ENCODE measurements around the gene TCP11L1. TPM values are rescaled to one million over a fixed set of nuclear protein-coding genes. Genes with fewer than 3 reads are reported as not detected.

Gene TCP11L1
- total and polyA plus RNA-seq, 4 donors = 3.1 to 19.8 (median 8.5) TPM

- H3K9ac ChIP-seq (ENCODE audit: insufficient read depth in 1 of 2, low read length in 2 of 2) = no peak overlapping the region
- DNase-seq = no peak
- no peak for TF ChIP-seq CTCF (IDR thresholded peaks at IDR 0.05; ENCODE audit: control extremely low read depth, extremely low read depth)
- H3K4me1 ChIP-seq (ENCODE audit: control insufficient read depth in 5 of 5, insufficient read depth in 5 of 5, low read length in 5 of 5) = no peaks in the 10 kb centered on the region
- no peaks in the 10 kb centered on the region for H3K27me3 ChIP-seq (ENCODE audit: control insufficient read depth in 3 of 3, insufficient read depth in 3 of 3, low read length in 2 of 3)
- no peak for ATAC-seq (ENCODE audit: insufficient read depth, low FRiP score)
- 66 to 75% methylated on average over 2 of the region's 2 CpGs for WGBS, 2 donors
- H3K27ac ChIP-seq (ENCODE audit: low read depth in 1 of 2, low read length in 1 of 2) = no peak overlapping the region
- no peaks in the 10 kb centered on the region for H3K36me3 ChIP-seq (ENCODE audit: control insufficient read depth in 4 of 4, insufficient read depth in 4 of 4, low read length in 4 of 4)
- no peaks in the 10 kb centered on the region for H3K9me3 ChIP-seq (ENCODE audit: control insufficient read depth in 4 of 4, insufficient read depth in 3 of 4, low read length in 3 of 4)
- no peak overlapping the region for H3K4me3 ChIP-seq
These were observed 34.2 kb upstream of the TCP11L1 start for GRCh38 chr11:33005175-33005574.

GRCh38 chr11:33006010-33006409 is 33.4 kb upstream of the TCP11L1 start:
- Histone ChIP-seq H3K27me3 (ENCODE audit: control insufficient read depth in 3 of 3, insufficient read depth in 3 of 3, low read length in 2 of 3) (no peaks in the 10 kb centered on the region), H3K27ac (ENCODE audit: low read depth in 1 of 2, low read length in 1 of 2) (no peak overlapping the region), H3K4me3 (no peak overlapping the region), H3K9ac (ENCODE audit: insufficient read depth in 1 of 2, low read length in 2 of 2) (no peak overlapping the region), H3K36me3 (ENCODE audit: control insufficient read depth in 4 of 4, insufficient read depth in 4 of 4, low read length in 4 of 4) (no peaks in the 10 kb centered on the region), H3K9me3 (ENCODE audit: control insufficient read depth in 4 of 4, insufficient read depth in 3 of 4, low read length in 3 of 4) (no peaks in the 10 kb centered on the region), H3K4me1 (ENCODE audit: control insufficient read depth in 5 of 5, insufficient read depth in 5 of 5, low read length in 5 of 5) (no peaks in the 10 kb centered on the region)
- DNase-seq = no peak
- ATAC-seq (ENCODE audit: insufficient read depth, low FRiP score) = no peak
- TF ChIP-seq CTCF (IDR thresholded peaks at IDR 0.05; ENCODE audit: control extremely low read depth, extremely low read depth) = no peak

GRCh38 chr11:33013755-33014154 is 25.6 kb upstream of the TCP11L1 start:
- WGBS, 2 donors = 51 to 69% methylated on average over 1 of the region's 1 CpG
- Histone ChIP-seq H3K27me3 (ENCODE audit: control insufficient read depth in 3 of 3, insufficient read depth in 3 of 3, low read length in 2 of 3) (no peaks in the 10 kb centered on the region), H3K4me3 (no peak overlapping the region), H3K27ac (ENCODE audit: low read depth in 1 of 2, low read length in 1 of 2) (no peak overlapping the region), H3K36me3 (ENCODE audit: control insufficient read depth in 4 of 4, insufficient read depth in 4 of 4, low read length in 4 of 4) (no peaks in the 10 kb centered on the region), H3K9me3 (ENCODE audit: control insufficient read depth in 4 of 4, insufficient read depth in 3 of 4, low read length in 3 of 4) (peaks cover 0 to 4% (median 0%) of the 10 kb centered on the region in 4 donors), H3K9ac (ENCODE audit: insufficient read depth in 1 of 2, low read length in 2 of 2) (no peak overlapping the region), H3K4me1 (ENCODE audit: control insufficient read depth in 5 of 5, insufficient read depth in 5 of 5, low read length in 5 of 5) (peaks cover 0 to 14% (median 3%) of the 10 kb centered on the region in 5 donors)
- no peak for TF ChIP-seq CTCF (IDR thresholded peaks at IDR 0.05; ENCODE audit: control extremely low read depth, extremely low read depth)
- no peak for DNase-seq
- no peak for ATAC-seq (ENCODE audit: insufficient read depth, low FRiP score)
